Endodermal cell (in vitro differentiated cells): Measurements from ENCODE around the gene COL6A3. TPM values are rescaled to one million over a fixed set of nuclear protein-coding genes. Genes with fewer than 3 reads are reported as not detected.

Experiments
- DNase-seq: peaks from one replicate; pipeline ENCODE4 v3.0.0-alpha.2; 2017
- H3K27ac ChIP-seq: 2 replicates; pipeline ENCODE4 v1.5.1; 2013; ENCODE audit warnings: mild to moderate bottlenecking, low read depth, low read length, moderate library complexity
- H3K27me3 ChIP-seq: 2 replicates; pipeline ENCODE4 v1.6.1; 2013; ENCODE audit warnings: mild to moderate bottlenecking, low read length, moderate library complexity; ENCODE audit not compliant: insufficient read depth, control insufficient read depth, poor library complexity, severe bottlenecking
- H3K36me3 ChIP-seq: 2 replicates; pipeline ENCODE4 v1.7.0; 2013; ENCODE audit warnings: mild to moderate bottlenecking, low read length, moderate library complexity; ENCODE audit not compliant: control insufficient read depth, insufficient read depth
- H3K4me1 ChIP-seq: one replicate; pipeline ENCODE4 v1.7.0; 2013; ENCODE audit warnings: low read length; ENCODE audit not compliant: control insufficient read depth, insufficient read depth
- H3K4me3 ChIP-seq: 2 replicates; pipeline ENCODE4 v1.5.1; 2013; ENCODE audit warnings: mild to moderate bottlenecking, low read length, moderate library complexity
- H3K9ac ChIP-seq: 2 replicates; pipeline ENCODE4 v1.6.1; 2013; ENCODE audit warnings: mild to moderate bottlenecking, low read length, moderate library complexity; ENCODE audit not compliant: poor library complexity, severe bottlenecking; ENCODE audit errors: extremely low read depth
- H3K9me3 ChIP-seq: 2 replicates; pipeline ENCODE4 v1.6.1; 2013; ENCODE audit warnings: mild to moderate bottlenecking, low read length, moderate library complexity; ENCODE audit not compliant: control insufficient read depth
- H3K27ac Mint-ChIP-seq: 2 replicates; pipeline ENCODE4 v1.8.0; 2020; ENCODE audit warnings: mixed read lengths
- H3K27me3 Mint-ChIP-seq: 2 replicates; pipeline ENCODE4 v1.8.0; 2021; ENCODE audit warnings: mild to moderate bottlenecking, mixed read lengths; ENCODE audit not compliant: insufficient read depth
- H3K36me3 Mint-ChIP-seq: 2 replicates; pipeline ENCODE4 v1.8.0; 2020; ENCODE audit warnings: low read depth, mixed read lengths
- H3K4me1 Mint-ChIP-seq: 2 replicates; pipeline ENCODE4 v1.8.0; 2020; ENCODE audit warnings: mixed read lengths
- H3K4me3 Mint-ChIP-seq: 2 replicates; pipeline ENCODE4 v1.8.0; 2020; ENCODE audit warnings: mild to moderate bottlenecking, moderate library complexity, mixed read lengths
- H3K9me3 Mint-ChIP-seq: 2 replicates; pipeline ENCODE4 v1.8.0; 2020; ENCODE audit warnings: mild to moderate bottlenecking, mixed read lengths
- CTCF ChIP-seq: fragments of 200-600 bp; sonication (generic); conservative IDR thresholded peaks from 2 replicates; pipeline ENCODE4 v1.5.0; 2021; ENCODE audit warnings: antibody characterized with exemption, mild to moderate bottlenecking
- WGBS, 2 experiments: methylation state at CpG; one replicate each; pipeline versions ENCODE4 v1.1.5 to v1.1.7; 2013; ENCODE audit warnings: missing lambda C conversion rate in 2 of 2, mixed read lengths in 1 of 2; ENCODE audit not compliant: insufficient coverage in 1 of 2, insufficient read length in 1 of 2; 5-methylcytosine and 5-hydroxymethylcytosine counted together
- total RNA-seq, 2 donors: library from RNA; stranded (reverse); fragmentation: NEBNext Ultra II Directional in 1 of 2; extraction: Animal tissue kit (Norgen Biotek cat#: 25700) in 1 of 2; gene quantifications; 2 replicates in 1 of 2; 3 replicates in 1 of 2; pipeline ENCODE4 v1.2.1, GENCODE V29; 2021

COL6A3 gene
- total RNA-seq, 2 donors from 2014 or later: 0.40 to 1.2 TPM

- Histone ChIP-seq H3K9ac (no peak overlapping the region), H3K27ac (no peak overlapping the region), H3K4me3 (no peak overlapping the region), H3K4me1 (no peaks in the 10 kb centered on the region), H3K36me3 (no peaks in the 10 kb centered on the region), H3K27me3 (no peaks in the 10 kb centered on the region), H3K9me3 (no peaks in the 10 kb centered on the region)
- Mint-ChIP-seq H3K9me3 (peaks cover 6% of the 10 kb centered on the region), H3K27me3 (peaks cover 4% of the 10 kb centered on the region), H3K4me3 (no peak overlapping the region), H3K27ac (no peak overlapping the region), H3K4me1 (no peaks in the 10 kb centered on the region), H3K36me3 (no peaks in the 10 kb centered on the region)
- 93 to 100% methylated on average over 6 of the region's 6 CpGs for WGBS, 2 experiments
- no peak for DNase-seq
- no peak for TF ChIP-seq CTCF
These were observed 36.1 kb upstream of the COL6A3 start for GRCh38 chr2:237450108-237450507.

GRCh38 chr2:237449193-237449881 lies 35.4 kb upstream of the COL6A3 start:
- Mint-ChIP-seq H3K36me3 (no peaks in the 10 kb centered on the region), H3K4me1 (no peaks in the 10 kb centered on the region), H3K27me3 (peaks cover 4% of the 10 kb centered on the region), H3K9me3 (peaks cover 3% of the 10 kb centered on the region), H3K4me3 (no peak overlapping the region), H3K27ac (no peak overlapping the region)
- no peak overlapping the region for H3K4me3 ChIP-seq
- H3K36me3 ChIP-seq: no peaks in the 10 kb centered on the region
- no peak for DNase-seq
- no peak for TF ChIP-seq CTCF
- WGBS, 2 experiments: 89 to 90% methylated on average over 8 to 13 of the region's 13 CpGs
- H3K4me1 ChIP-seq: no peaks in the 10 kb centered on the region
- H3K27ac ChIP-seq: no peak overlapping the region
- H3K27me3 ChIP-seq: no peaks in the 10 kb centered on the region
- no peak overlapping the region for H3K9ac ChIP-seq
- H3K9me3 ChIP-seq: no peaks in the 10 kb centered on the region

- no peaks in the 10 kb centered on the region for H3K36me3 ChIP-seq
- TF ChIP-seq CTCF: no peak
- Mint-ChIP-seq H3K4me3 (no peak overlapping the region), H3K4me1 (no peaks in the 10 kb centered on the region), H3K27ac (no peak overlapping the region), H3K36me3 (no peaks in the 10 kb centered on the region), H3K27me3 (peaks cover 6% of the 10 kb centered on the region), H3K9me3 (no peaks in the 10 kb centered on the region)
- H3K4me3 ChIP-seq: no peak overlapping the region
- WGBS, 2 experiments: 94% methylated on average over 6 of the region's 6 CpGs; no CpG with 5 or more reads in 1 of the 2 experiments
- H3K9ac ChIP-seq: no peak overlapping the region
- no peak for DNase-seq
- H3K4me1 ChIP-seq: no peaks in the 10 kb centered on the region
- no peaks in the 10 kb centered on the region for H3K27me3 ChIP-seq
- H3K9me3 ChIP-seq: no peaks in the 10 kb centered on the region
- H3K27ac ChIP-seq: no peak overlapping the region
These were observed 34.7 kb upstream of the COL6A3 start for GRCh38 chr2:237448626-237449025.
